ENCODE data around the gene SORL1.
"Not testable (repeated sequence)": the region's sequence is repeated elsewhere in the genome, so short reads cannot be mapped to it uniquely, and the experiment has no call there.

Gene SORL1

GRCh38 chr11:121474680-121475079, 22.6 kb downstream of the SORL1 start:
- DNase-seq, result no peak

DNA sequence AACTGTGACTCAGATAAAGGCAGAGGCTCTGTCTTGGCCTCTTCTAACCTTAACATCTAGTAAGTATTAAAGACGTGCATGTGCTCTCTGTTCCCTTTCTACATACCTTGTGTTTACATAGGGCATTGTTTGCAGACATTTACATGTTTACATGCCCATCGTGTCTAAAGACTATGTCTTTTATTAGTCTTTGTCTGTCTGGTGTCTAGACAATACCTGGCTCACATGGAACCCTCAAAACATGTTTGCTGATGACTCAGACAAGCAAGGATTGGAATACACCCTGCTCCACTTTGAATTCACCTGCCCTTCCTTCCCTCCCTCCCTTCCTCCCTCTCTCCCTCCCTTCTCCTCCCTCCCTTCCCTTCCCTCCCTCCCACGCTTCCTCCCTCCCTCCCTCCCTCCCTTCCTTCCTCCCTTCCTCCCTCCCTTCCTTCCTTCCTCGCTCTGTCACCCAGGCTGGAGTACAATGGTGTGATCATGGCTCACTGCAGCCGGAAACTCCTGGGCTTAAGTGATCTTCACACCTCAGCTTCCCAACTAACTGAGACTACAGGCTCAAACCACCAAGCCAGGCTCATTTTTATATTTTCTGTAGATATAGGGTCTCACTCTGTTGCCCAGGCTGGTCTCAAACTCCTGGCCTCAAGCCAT, 24.4 kb downstream of the SORL1 start:
- no peak for DNase-seq

- no peak for DNase-seq
Observed at GRCh38 chr11:121478226-121478894, 26.2 kb downstream of the SORL1 start.

DNA sequence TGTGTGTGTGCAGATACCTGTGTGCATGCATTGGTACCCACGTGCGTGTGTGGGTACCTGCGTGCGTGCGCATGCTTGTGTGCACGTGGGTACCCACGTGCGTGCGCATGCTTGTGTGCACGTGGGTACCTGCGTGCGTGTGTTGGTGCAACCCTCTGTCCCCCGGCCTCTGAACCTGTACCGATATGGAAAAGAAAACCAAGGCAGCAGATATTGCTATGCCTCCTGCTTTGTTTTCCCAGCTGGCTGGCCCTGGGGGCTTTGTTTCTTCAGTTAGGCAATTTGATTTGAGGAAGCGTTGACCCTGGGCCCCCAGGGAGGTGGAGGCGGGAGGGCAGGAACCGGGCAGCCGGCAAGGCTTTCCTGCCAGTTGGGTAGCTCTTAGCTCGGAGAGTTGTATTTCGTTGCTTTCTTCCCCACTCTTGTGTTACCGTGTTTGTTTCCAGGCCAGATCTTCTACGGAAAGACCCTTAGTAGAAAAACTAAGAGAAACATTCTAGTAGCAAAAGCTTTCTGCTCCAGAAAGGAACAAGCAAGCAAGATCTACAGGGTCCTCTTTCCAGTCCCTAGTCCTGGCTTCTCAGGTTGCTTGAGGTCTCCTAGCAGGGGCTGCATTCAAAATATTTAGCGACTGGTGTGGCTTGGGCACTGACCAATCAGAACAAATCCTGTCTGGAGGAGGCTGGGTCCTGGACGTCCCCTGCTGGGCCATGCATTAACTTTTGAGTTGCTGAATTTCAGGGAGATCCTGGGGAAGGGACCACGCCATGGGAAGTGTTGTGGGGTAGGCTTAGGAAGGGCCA, 27.0 kb downstream of the SORL1 start:
- DNase-seq, result no peak

GRCh38 chr11:121479698-121480238, 27.7 kb downstream of the SORL1 start:
- no peak for DNase-seq

DNA sequence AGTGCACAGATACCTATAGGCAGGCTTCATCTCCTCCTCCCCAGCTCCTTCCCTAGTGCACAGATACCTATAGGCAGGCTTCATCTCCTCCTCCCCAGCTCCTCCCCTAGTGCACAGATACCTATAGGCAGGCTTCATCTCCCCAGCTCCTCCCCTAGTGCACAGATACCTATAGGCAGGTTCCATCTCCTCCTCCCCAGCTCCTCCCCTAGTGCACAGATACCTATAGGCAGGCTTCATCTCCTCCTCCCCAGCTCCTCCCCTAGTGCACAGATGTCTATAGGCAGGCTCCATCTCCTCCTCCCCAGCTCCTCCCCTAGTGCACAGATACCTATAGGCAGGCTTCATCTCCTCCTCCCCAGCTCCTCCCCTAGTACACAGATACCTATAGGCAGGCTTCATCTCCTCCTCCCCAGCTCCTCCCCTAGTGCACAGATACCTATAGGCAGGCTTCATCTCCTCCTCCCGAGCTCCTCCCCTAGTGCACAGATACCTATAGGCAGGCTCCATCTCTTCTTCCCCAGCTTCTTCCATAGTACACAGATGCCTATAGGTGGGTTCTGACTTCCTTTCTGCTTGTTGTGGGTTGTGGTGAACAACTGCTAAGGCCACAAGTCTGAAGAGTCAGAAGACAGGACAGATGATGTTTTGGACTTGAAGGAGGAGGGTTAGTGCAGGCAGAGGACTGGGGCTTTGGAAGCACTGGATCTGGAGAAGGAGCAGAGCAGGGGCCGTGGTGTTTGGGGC, 29.5 kb downstream of the SORL1 start:
- not testable (repeated sequence) for DNase-seq

- DNase-seq, result no peak
Observed at GRCh38 chr11:121482231-121483129, 30.4 kb downstream of the SORL1 start.

DNA sequence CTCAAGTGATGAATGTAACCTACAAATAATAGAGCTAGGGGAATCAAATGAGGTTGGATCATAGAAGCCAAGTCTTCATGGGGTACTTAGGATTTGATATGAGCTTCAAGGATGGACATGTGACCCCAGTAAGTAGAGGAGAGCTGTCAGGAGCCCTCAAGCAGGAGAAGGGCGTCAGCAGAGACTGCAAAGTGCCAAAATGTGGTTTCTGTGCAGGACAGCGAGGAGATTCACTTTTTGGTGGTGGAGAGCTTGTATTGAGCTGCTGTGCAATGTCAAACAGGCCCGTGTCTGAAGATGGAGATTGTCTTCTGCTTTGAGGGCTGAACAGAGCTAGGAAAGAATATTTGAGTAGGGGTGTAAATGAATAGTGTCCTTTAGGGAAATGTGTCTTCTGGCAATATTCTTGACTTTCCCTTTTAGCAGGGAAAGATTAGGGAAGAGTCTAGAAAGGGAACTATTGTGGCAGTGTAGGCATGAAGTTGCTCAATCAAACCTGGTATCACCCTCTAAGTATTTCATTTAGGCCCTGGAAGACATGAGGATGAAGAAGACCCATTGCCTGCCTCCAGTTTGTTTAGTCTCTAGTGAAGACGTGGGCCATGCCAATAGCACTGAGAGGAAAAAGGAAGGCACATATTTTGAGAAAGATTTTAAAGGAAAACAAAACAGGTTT, 31.8 kb downstream of the SORL1 start:
- no peak for DNase-seq

- DNase-seq, result no peak
Observed at GRCh38 chr11:121485216-121485615, 33.1 kb downstream of the SORL1 start.

DNA sequence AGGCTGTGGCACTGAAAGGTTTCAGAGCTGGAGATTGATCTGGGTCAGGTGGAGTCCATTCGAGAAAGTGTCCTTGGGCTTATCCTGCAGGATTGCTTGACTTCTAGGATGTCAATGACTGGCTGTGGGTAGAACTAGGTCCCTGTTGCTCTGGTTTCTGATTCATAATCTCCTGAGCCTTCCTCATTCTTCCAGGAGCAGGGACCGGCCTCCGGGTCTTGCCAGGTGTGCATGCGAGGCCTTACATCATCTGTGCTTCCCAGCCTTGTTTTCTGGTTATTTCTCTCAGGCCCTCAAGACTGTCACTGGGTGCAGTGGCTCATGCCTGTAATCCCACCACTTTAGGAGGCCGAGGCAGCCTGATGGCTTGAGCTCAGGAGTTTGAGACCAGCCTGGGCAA, 33.9 kb downstream of the SORL1 start:
- DNase-seq, result no peak

- DNase-seq, result no peak
Observed at GRCh38 chr11:121487191-121487590, 35.1 kb downstream of the SORL1 start.

DNA sequence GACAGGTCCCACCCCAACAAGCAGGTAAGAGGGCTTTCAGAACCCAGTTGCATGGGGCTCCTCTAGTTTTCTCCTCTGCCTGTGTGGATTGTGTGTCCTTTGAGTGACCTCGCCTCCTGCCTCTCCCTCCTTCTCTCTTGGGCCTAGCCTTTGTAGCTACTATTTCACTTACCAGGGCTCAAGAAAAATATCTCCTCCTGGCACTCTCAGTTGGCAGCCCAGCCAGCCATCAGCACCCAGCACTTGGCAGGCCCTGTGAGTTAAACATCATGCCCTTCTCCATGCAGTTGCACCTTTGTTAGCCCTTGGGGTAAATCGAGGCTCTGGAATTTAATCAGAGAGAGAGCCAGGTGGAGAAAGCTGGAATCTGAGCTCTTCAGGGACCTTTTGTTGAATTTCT, 36.1 kb downstream of the SORL1 start:
- DNase-seq, result no peak

- no peak for DNase-seq
Observed at GRCh38 chr11:121488641-121489040, 36.5 kb downstream of the SORL1 start.

DNA sequence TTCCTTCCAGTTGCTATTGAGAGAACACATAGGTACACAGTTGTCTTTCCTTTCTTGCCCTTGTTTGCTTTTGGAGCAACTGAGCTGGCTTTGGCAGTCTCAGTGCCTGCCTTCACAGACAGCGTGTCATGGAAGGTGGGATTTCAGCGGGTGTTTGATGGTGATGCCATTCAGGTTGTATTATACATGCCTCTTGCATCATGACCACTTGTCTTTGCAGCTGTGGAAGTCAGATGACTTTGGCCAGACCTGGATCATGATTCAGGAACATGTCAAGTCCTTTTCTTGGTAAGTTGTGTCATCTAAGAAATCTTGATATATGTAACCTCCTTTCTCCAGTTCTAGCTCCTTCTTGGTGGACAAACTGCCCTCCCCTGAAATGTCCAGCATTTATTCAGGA, 37.7 kb downstream of the SORL1 start:
- no peak for DNase-seq

- DNase-seq, result no peak
Observed at GRCh38 chr11:121494355-121495099, 42.4 kb downstream of the SORL1 start.

- no peak for DNase-seq
Observed at GRCh38 chr11:121497176-121497998, 45.3 kb downstream of the SORL1 start.

DNA sequence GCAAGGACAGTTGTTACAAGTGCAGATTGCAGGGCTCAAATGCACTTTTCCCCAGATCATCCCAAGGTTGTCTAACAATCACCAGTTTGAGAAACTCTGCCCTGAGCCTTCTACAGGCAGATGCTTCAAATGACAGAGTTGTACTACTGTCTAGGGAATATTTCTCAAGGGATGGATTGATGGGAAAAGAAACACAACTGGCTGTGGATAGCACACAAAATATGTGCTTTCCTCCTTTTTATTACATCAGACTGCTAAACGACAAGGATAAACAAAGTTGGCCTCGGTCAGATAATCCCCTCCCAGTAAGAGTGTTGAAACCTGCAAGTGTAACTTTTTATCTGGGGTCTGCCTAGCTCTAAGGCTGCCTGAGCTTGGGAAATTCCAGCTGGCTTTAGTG, 47.3 kb downstream of the SORL1 start:
- no peak for DNase-seq

GRCh38 chr11:121500275-121500674, 48.2 kb downstream of the SORL1 start:
- DNase-seq, result no peak

- no peak for DNase-seq
Observed at GRCh38 chr11:121500717-121501116, 48.6 kb downstream of the SORL1 start.

DNA sequence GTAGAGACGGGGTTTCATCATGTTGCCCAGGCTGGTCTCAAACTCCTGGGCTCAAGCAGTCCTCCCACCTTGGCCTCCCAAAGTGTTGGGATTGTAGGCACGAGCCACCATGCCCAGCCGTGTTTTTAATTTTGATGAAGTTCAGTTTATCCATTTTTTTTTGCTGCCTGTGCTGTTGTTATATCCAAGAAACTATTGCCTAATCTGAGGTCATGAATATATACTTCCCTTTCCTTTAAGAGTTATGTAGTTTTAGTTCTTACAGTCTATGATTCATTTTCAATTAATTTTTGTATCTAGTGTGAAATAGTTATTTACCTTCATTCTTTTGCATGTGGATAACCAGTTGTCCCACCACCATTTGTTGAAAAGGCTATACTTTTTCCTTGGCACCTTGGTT, 50.9 kb downstream of the SORL1 start:
- DNase-seq, result no peak
